HepG2 (cell line): ENCODE measurements around the gene PDE3A. TPM values are rescaled to one million over a fixed set of nuclear protein-coding genes. Genes with fewer than 3 reads are reported as not detected.

Experiments used
- ATAC-seq: fragments of 200-7000 bp; cut with Tn5 transposase; 3 replicates; pipeline ENCODE4 v1.9.1; 2020; ENCODE audit warnings: mild to moderate bottlenecking, moderate library complexity
- BruUV-seq: library from RNA; stranded (reverse); fragments of 400-500 nt; replicated peaks from 2 replicates; lab custom pipeline; 2021; lab: Mats Ljungman, UMichigan
- CTCF ChIA-PET: fragments of 300-600 bp; formaldehyde crosslinking; extraction: SDS; loops from one replicate; lab custom pipeline; 2021; ENCODE audit warnings: low total read pairs, inconsistent platforms, low intra/inter-chr PET ratio; lab: Yijun Ruan, JAX
- POLR2A ChIA-PET: fragments of 350-600 bp; sonication (Branson Sonifier 250); formaldehyde crosslinking; loops from one replicate; lab custom pipeline; 2020; ENCODE audit warnings: antibody characterized with exemption, inconsistent platforms; lab: Yijun Ruan, JAX
- DNase-seq: peaks from one replicate; pipeline ENCODE4 v3.0.0-alpha.2; 2015; ENCODE audit warnings: low spot score
- FAIRE-seq: peaks from 3 replicates; lab custom pipeline; 2011; peaks lifted over from hg19 to GRCh38; lab: Jason Lieb, UNC
- H2AFZ ChIP-seq: one replicate; pipeline ENCODE4 v1.6.1; 2011; ENCODE audit warnings: low read length, inconsistent platforms
- H3K27ac ChIP-seq: fragments of 300-600 bp; 3 replicates; pipeline ENCODE4 v1.8.0; 2011; ENCODE audit warnings: mixed run types, mild to moderate bottlenecking, mixed read lengths, low read length, inconsistent platforms; ENCODE audit not compliant: insufficient read depth; ENCODE audit errors: extremely low read length
- H3K27me3 ChIP-seq, 2 experiments: fragments of 200-600 bp in 1 of 2; 2 replicates in 1 of 2; 3 replicates in 1 of 2; pipeline versions ENCODE4 v1.6.0 to v1.8.0; 2011; ENCODE audit warnings: low read length in 2 of 2, mild to moderate bottlenecking in 2 of 2, moderate library complexity in 2 of 2, inconsistent platforms in 1 of 2; ENCODE audit not compliant: insufficient read depth in 2 of 2, control insufficient read depth in 1 of 2
- H3K36me3 ChIP-seq, 2 experiments: fragments of 200-600 bp in 1 of 2; replicated peaks in 1 of 2; 2 replicates in 1 of 2; 3 replicates in 1 of 2; pipeline versions ENCODE4 v1.5.1 to v1.8.0; 2011; ENCODE audit warnings: low read length in 2 of 2, inconsistent platforms in 1 of 2; ENCODE audit not compliant: insufficient read depth in 2 of 2, control insufficient read depth in 1 of 2
- H3K4me1 ChIP-seq: 2 replicates; pipeline ENCODE4 v1.5.1; 2012; ENCODE audit warnings: low read length, inconsistent platforms; ENCODE audit not compliant: insufficient read depth
- H3K4me2 ChIP-seq: 2 replicates; pipeline ENCODE4 v1.6.0; 2011; ENCODE audit warnings: low read depth, low read length, inconsistent platforms
- H3K4me3 ChIP-seq, 3 experiments: fragments of 200-600 bp in 1 of 3; sonication (generic), shearing (Covaris generic) in 1 of 3; replicated peaks in 1 of 3; 2 replicates each; pipeline ENCODE4 v1.5.1; 2011 to 2016; ENCODE audit warnings: low read length in 3 of 3, inconsistent platforms in 2 of 3, low read depth in 2 of 3, mild to moderate bottlenecking in 2 of 3, control low read depth in 1 of 3, mixed read lengths in 1 of 3; ENCODE audit not compliant: insufficient read depth in 1 of 3
- H3K79me2 ChIP-seq: one replicate; pipeline ENCODE4 v1.6.1; 2011; ENCODE audit warnings: low read length, inconsistent platforms; ENCODE audit not compliant: insufficient read depth
- H3K9ac ChIP-seq: 2 replicates; pipeline ENCODE4 v1.6.0; 2011; ENCODE audit warnings: mild to moderate bottlenecking, low read depth, low read length, inconsistent platforms; ENCODE audit not compliant: insufficient read depth
- H3K9me3 ChIP-seq: 2 replicates; pipeline ENCODE4 v1.5.1; 2012; ENCODE audit warnings: mild to moderate bottlenecking, low read length
- H4K20me1 ChIP-seq: 2 replicates; pipeline ENCODE4 v1.6.0; 2011; ENCODE audit warnings: inconsistent platforms, mild to moderate bottlenecking, low read length, moderate library complexity; ENCODE audit not compliant: insufficient read depth
- BCL6 ChIP-seq: IDR thresholded peaks from 2 replicates; pipeline ENCODE4 v1.6.1; 2016; ENCODE audit warnings: missing genetic modification reagents, missing compliant biosample characterization
- EP300 ChIP-seq, 3 experiments: sonication (generic) in 1 of 3; formaldehyde crosslinking in 1 of 3; IDR thresholded peaks; 2 replicates each; pipeline versions ENCODE4 v1.5.1 to v1.6.1; 2011 to 2020; ENCODE audit warnings: low read depth in 2 of 3, low read length in 2 of 3, borderline replicate concordance in 1 of 3, improper control_type of control experiment in 1 of 3, mild to moderate bottlenecking in 1 of 3, missing genetic modification reagents in 1 of 3, moderate library complexity in 1 of 3
- NFKBIZ ChIP-seq: IDR thresholded peaks from 2 replicates; pipeline ENCODE4 v1.6.1; 2018; ENCODE audit warnings: missing genetic modification reagents, missing compliant biosample characterization
- PHB2 ChIP-seq: fragments of 450-650 bp; IDR thresholded peaks from 2 replicates; pipeline ENCODE4 v1.6.1; 2018; ENCODE audit not compliant: partially characterized antibody
- PHF8 ChIP-seq: sonication (generic); formaldehyde crosslinking; IDR thresholded peaks from 2 replicates; pipeline ENCODE4 v1.5.0; 2020; ENCODE audit warnings: missing genetic modification reagents
- ZFP36L1 ChIP-seq: sonication (generic); formaldehyde crosslinking; IDR thresholded peaks from 2 replicates; pipeline ENCODE4 v1.8.0; 2022; ENCODE audit warnings: mild to moderate bottlenecking, missing genetic modification reagents, moderate library complexity
- ZNF326 ChIP-seq: sonication (generic); formaldehyde crosslinking; IDR thresholded peaks from 2 replicates; pipeline ENCODE4 v1.4.0; 2020; ENCODE audit warnings: missing genetic modification reagents, borderline replicate concordance
- ZNF441 ChIP-seq: sonication (generic); formaldehyde crosslinking; IDR thresholded peaks from 2 replicates; pipeline ENCODE4 v1.7.0; 2021; ENCODE audit warnings: missing genetic modification reagents, borderline replicate concordance
- ZNF569 ChIP-seq: sonication (generic); formaldehyde crosslinking; IDR thresholded peaks from 2 replicates; pipeline ENCODE4 v1.5.0; 2020; ENCODE audit warnings: mild to moderate bottlenecking, missing genetic modification reagents, moderate library complexity, borderline replicate concordance
- WGBS: methylation state at CpG from one replicate; pipeline ENCODE4 v1.1.6; 2017; ENCODE audit warnings: low lambda C conversion rate; 5-methylcytosine and 5-hydroxymethylcytosine counted together
- in situ Hi-C: cut with HindIII; loops from 2 replicates; pipeline ENCODE4 v1.10.0; 2017; ENCODE audit warnings: low pct_unique_long_range_greater_than_20kb; ENCODE audit not compliant: extremely low pct_ligation_motif_present
- intact Hi-C: fragments of 100-400 bp; cut with micrococcal nuclease; formaldehyde crosslinking; loops from one replicate; pipeline ENCODE4 v1.10.0; 2022; ENCODE audit not compliant: unreplicated experiment
- polyA plus RNA-seq, 8 experiments: library from polyadenylated mRNA; depleted of rRNA in 3 of 8; stranded (reverse) in 7 of 8; unstranded in 1 of 8; fragments of >200 nt; fragmentation: Illumina TruSeq in 4 of 8; extraction: Trizol in 4 of 8; gene quantifications; 2 replicates each; pipeline versions ENCODE4 v1.2.1 to v1.2.3, GENCODE V29; 2011 to 2016; ENCODE audit warnings: low read depth in 4 of 8, missing spikeins in 1 of 8, mixed read lengths in 1 of 8; ENCODE audit not compliant: insufficient read depth in 1 of 8
- total RNA-seq, 5 experiments: library from RNA; depleted of rRNA; stranded (reverse); fragments of >200 nt; fragmentation: Illumina TruSeq; extraction: Trizol; gene quantifications; 2 replicates each; pipeline ENCODE4 v1.2.3, GENCODE V29; 2016; ENCODE audit warnings: low read depth in 1 of 5
- TF ChIP-seq, protein P1 (sequence below): sonication (generic); formaldehyde crosslinking; IDR thresholded peaks from 2 replicates; pipeline ENCODE4 v1.4.0; 2020; ENCODE audit warnings: mild to moderate bottlenecking, missing genetic modification reagents
- TF ChIP-seq, protein P2 (sequence below): sonication (generic); formaldehyde crosslinking; IDR thresholded peaks from 2 replicates; pipeline ENCODE4 v1.5.0; 2020; ENCODE audit warnings: missing genetic modification reagents

The PDE3A gene
- total and polyA plus RNA-seq, 2 of the 13 experiments (the other 11 are each of a cell fraction or from before 2014, with no cell fraction given), result 0.77 to 1.5 TPM

DNA sequence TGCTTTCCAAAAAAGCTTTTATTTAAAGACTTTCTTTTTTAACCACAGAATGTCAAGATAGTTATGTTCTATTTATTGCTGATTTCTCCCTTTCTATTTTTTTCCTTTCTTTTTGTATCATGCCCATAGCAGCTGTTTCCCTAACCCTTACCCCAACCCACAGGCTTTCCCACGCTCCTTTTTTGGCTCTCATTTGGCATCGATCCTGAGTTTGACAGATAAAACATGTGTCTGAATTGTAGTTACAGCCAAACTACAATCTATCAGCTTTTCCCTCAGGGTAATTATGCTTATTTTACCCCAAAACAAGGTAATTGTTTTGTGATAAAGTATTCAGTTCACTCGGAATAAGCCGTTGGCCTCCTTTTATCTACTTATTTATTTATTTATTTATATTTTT, 46.7 kb downstream of the PDE3A start:
- DNase-seq (no peak), FAIRE-seq (no peak), ATAC-seq (no peak)
- CTCF ChIA-PET, result no interaction called here
- TF ChIP-seq NFKBIZ (no peak), ZNF569 (no peak), BCL6 (CRISPR knock-in tag) (no peak), PHF8 (CRISPR knock-in tag) (no peak), ZFP36L1 (CRISPR knock-in tag) (no peak), ZNF441 (CRISPR knock-in tag) (no peak), EP300 (IDR thresholded peaks at IDR 0.05; ENCODE audit: low read depth in 2 of 2, low read length in 2 of 2) (no peak), EP300 (CRISPR knock-in tag; IDR thresholded peaks at IDR 0.05; ENCODE audit: borderline replicate concordance) (no peak), PHB2 (no peak), ZNF326 (no peak)
- TF ChIP-seq, protein P1, sequence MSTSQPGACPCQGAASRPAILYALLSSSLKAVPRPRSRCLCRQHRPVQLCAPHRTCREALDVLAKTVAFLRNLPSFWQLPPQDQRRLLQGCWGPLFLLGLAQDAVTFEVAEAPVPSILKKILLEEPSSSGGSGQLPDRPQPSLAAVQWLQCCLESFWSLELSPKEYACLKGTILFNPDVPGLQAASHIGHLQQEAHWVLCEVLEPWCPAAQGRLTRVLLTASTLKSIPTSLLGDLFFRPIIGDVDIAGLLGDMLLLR (CRISPR knock-in tag), result no peak
- TF ChIP-seq, protein P2, sequence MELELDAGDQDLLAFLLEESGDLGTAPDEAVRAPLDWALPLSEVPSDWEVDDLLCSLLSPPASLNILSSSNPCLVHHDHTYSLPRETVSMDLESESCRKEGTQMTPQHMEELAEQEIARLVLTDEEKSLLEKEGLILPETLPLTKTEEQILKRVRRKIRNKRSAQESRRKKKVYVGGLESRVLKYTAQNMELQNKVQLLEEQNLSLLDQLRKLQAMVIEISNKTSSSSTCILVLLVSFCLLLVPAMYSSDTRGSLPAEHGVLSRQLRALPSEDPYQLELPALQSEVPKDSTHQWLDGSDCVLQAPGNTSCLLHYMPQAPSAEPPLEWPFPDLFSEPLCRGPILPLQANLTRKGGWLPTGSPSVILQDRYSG (CRISPR knock-in tag), result no peak
- Histone ChIP-seq H3K4me2 (no peak overlapping the region), H3K4me1 (no peaks in the 10 kb centered on the region), H3K27me3 (no peaks in the 10 kb centered on the region), H3K27ac (no peak overlapping the region), H3K9me3 (no peaks in the 10 kb centered on the region), H2AFZ (no peak overlapping the region), H3K79me2 (no peaks in the 10 kb centered on the region), H4K20me1 (no peaks in the 10 kb centered on the region), H3K36me3 (no peaks in the 10 kb centered on the region), H3K9ac (no peak overlapping the region), H3K4me3 (no peak overlapping the region)
- in situ Hi-C loops, result no loop called here
- POLR2A ChIA-PET, result no interaction called here
- no TSS peak for BruUV-seq
- WGBS, result 8% methylated on average over 4 of the region's 4 CpGs
- intact Hi-C loops, result no loop called here
